Measurements from ENCODE around the gene NUP133. TPM values are rescaled to one million over a fixed set of nuclear protein-coding genes. Genes with fewer than 3 reads are reported as not detected.

Gene NUP133
- total RNA-seq, 4 donors from 2014 or later: 15.4 to 40.4 (median 25.5) TPM

DNA sequence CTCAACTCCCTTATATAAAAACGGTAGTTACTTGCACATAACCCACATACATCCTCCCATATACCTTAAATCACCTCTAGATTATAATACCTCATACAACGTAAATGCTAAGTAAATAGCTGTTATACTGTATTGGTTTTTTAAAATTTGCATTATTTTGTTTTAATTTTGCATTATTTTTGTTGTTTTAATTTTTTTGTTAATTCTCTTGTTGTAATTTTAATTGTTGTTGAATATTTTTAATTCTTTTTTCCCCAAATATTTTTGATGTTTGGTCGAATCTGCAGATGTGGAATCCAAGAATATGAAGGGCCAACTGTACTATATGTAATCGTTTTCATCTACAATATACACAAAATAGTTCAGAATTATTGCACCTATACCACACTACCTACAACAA is 50.7 kb downstream of the NUP133 start:
- no peak for DNase-seq
- no peaks in the 10 kb centered on the region for H3K9me3 ChIP-seq
- peaks cover 0 to 74% (median 0%) of the 10 kb centered on the region in 3 donors for H3K36me3 ChIP-seq
- no peaks in the 10 kb centered on the region for H3K4me1 ChIP-seq
- H3K27ac ChIP-seq: no peak overlapping the region
- no peak for TF ChIP-seq POLR2A (IDR thresholded peaks at IDR 0.05)
- TF ChIP-seq, protein P1, sequence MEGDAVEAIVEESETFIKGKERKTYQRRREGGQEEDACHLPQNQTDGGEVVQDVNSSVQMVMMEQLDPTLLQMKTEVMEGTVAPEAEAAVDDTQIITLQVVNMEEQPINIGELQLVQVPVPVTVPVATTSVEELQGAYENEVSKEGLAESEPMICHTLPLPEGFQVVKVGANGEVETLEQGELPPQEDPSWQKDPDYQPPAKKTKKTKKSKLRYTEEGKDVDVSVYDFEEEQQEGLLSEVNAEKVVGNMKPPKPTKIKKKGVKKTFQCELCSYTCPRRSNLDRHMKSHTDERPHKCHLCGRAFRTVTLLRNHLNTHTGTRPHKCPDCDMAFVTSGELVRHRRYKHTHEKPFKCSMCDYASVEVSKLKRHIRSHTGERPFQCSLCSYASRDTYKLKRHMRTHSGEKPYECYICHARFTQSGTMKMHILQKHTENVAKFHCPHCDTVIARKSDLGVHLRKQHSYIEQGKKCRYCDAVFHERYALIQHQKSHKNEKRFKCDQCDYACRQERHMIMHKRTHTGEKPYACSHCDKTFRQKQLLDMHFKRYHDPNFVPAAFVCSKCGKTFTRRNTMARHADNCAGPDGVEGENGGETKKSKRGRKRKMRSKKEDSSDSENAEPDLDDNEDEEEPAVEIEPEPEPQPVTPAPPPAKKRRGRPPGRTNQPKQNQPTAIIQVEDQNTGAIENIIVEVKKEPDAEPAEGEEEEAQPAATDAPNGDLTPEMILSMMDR (IDR thresholded peaks at IDR 0.05): no peak
- H3K4me3 ChIP-seq: no peak overlapping the region
- no peaks in the 10 kb centered on the region for H3K27me3 ChIP-seq

DNA sequence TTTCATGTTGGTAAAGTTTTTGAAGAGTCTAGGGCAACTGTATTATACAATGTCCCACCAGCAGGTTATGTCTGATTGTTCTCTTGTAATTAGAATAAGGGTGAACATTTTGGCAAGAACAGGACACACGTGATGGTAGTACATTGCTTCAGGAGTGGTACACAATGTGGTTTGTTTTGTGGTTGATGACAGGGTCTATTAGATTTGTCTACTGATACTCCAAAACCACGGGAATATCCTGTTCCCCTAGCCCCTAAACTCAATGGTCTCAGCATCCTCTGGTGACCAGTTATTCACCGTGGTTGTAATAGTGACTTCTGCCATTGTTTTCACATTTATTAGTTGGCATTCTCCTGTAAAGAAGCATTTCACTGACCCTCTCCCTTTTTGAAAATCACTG is 52.1 kb downstream of the NUP133 start:
- H3K27me3 ChIP-seq: no peaks in the 10 kb centered on the region
- no peak for DNase-seq
- H3K4me3 ChIP-seq: no peak overlapping the region
- H3K27ac ChIP-seq: no peak overlapping the region
- peaks cover 0 to 74% (median 0%) of the 10 kb centered on the region in 3 donors for H3K36me3 ChIP-seq
- H3K9me3 ChIP-seq: no peaks in the 10 kb centered on the region
- TF ChIP-seq POLR2A (IDR thresholded peaks at IDR 0.05): no peak
- TF ChIP-seq, protein P1 (IDR thresholded peaks at IDR 0.05): no peak
- H3K4me1 ChIP-seq: no peaks in the 10 kb centered on the region

DNA sequence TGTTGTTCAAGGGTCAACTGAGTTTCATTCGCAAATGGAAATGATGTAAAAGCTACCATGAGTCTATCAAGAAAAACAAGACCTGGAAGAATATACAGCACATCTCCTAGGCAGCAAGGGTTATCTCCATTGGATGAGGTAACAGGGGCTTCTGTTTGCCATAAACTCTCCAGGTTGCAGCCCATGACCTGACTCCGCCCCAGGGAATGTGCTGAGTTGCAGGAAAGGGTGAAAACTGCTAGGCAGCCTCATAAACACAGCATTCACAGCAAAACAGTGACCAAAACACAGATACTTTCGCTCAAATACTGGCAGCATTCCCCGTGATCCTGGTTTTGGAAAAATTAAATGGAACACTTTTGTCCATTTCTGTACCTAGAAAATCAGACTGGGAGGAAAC is 54.1 kb downstream of the NUP133 start:
- no peak for TF ChIP-seq POLR2A (IDR thresholded peaks at IDR 0.05)
- TF ChIP-seq, protein P1 (IDR thresholded peaks at IDR 0.05): no peak
- peaks cover 0 to 66% (median 0%) of the 10 kb centered on the region in 3 donors for H3K36me3 ChIP-seq
- no peak for DNase-seq

DNA sequence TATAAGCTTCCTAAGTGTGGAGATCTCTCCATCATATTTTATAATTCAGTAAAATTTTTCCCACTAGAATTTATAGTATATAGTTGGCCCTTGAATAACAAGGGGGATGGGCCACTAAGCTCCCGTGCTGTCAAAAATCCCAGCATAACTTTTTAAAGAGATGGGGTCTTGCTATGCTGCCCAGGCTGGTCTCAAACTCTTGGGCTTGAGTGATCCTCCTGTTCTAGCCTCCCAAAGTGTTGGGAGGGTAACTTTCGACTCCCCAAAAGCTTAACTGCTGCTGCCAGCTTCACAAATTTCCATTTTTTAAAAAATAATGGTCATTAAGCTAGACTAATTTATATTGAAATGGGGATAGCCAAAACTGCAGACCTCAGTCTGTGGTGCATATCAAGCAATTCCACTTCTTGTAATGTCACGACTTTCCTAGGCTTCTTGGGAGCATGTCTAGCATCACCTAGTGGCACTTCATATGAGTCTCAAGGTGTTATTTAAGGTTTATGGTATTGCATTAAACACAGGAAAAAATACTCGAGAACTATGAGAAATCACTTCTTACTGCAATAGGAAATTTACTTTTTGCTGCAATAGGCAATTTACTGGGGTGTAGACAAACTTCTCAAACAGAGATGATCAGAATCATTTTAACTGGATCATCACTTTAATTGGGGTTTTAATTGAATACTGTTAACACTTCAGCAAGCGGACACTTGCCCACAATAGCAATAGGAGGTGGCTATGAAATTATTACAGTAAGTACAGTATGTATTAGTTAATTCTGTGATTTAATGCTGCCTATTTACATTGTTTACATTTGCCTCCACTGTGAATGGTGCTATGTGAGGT is 55.0 kb downstream of the NUP133 start:
- TF ChIP-seq, protein P1 (IDR thresholded peaks at IDR 0.05): peak in 3 of 6 experiments; percentile 54 to 71 (median 66)
- TF ChIP-seq POLR2A (IDR thresholded peaks at IDR 0.05): no peak
- Histone ChIP-seq H3K9me3 (no peaks in the 10 kb centered on the region), H3K27me3 (no peaks in the 10 kb centered on the region), H3K27ac (no peak overlapping the region), H3K4me3 (no peak overlapping the region), H3K36me3 (peaks cover 0 to 66% (median 0%) of the 10 kb centered on the region in 3 donors), H3K4me1 (no peaks in the 10 kb centered on the region)
- no peak for DNase-seq

More for the DNA sequence above, 54.1 kb downstream of the NUP133 start:
- Histone ChIP-seq H3K4me3 (no peak overlapping the region), H3K27ac (no peak overlapping the region), H3K4me1 (no peaks in the 10 kb centered on the region), H3K27me3 (no peaks in the 10 kb centered on the region), H3K9me3 (no peaks in the 10 kb centered on the region)

DNA sequence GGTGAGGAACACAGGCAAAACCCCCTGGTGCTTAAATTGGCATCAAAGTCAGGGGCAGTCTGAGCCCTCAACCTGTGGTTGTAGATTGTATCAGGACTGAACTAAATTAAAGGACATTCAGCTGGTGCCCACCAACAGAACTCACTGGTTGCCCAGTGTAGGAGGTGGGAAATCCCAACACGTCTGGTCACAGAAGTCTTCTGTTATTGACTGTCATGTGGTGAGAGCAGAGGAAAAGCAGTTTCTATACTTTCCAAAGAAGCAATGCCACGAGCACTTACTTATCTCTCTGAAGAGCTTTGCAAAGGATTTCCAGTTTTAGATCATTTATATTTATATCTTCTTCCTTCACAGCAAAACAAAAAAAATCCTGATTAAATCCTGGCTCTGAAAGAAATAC is 59.3 kb downstream of the NUP133 start:
- no peaks in the 10 kb centered on the region for H3K4me1 ChIP-seq
- no peak for DNase-seq
- no peak overlapping the region for H3K4me3 ChIP-seq
- no peaks in the 10 kb centered on the region for H3K27me3 ChIP-seq
- peaks cover 0 to 61% (median 0%) of the 10 kb centered on the region in 3 donors for H3K36me3 ChIP-seq
- no peaks in the 10 kb centered on the region for H3K9me3 ChIP-seq
- TF ChIP-seq POLR2A (IDR thresholded peaks at IDR 0.05): no peak
- TF ChIP-seq, protein P1 (IDR thresholded peaks at IDR 0.05): no peak
- H3K27ac ChIP-seq: no peak overlapping the region
